HG03571 (cell line): ENCODE data around the gene JCAD.
"Not testable (repeated sequence)": the region's sequence is repeated elsewhere in the genome, so short reads cannot be mapped to it uniquely, and the experiment has no call there.

Experiments
- ATAC-seq: cut with Tn5 transposase; IDR thresholded peaks from one replicate; pipeline ENCODE4 v1.9.1; 2021; ENCODE audit not compliant: unreplicated experiment

JCAD gene, protein sequence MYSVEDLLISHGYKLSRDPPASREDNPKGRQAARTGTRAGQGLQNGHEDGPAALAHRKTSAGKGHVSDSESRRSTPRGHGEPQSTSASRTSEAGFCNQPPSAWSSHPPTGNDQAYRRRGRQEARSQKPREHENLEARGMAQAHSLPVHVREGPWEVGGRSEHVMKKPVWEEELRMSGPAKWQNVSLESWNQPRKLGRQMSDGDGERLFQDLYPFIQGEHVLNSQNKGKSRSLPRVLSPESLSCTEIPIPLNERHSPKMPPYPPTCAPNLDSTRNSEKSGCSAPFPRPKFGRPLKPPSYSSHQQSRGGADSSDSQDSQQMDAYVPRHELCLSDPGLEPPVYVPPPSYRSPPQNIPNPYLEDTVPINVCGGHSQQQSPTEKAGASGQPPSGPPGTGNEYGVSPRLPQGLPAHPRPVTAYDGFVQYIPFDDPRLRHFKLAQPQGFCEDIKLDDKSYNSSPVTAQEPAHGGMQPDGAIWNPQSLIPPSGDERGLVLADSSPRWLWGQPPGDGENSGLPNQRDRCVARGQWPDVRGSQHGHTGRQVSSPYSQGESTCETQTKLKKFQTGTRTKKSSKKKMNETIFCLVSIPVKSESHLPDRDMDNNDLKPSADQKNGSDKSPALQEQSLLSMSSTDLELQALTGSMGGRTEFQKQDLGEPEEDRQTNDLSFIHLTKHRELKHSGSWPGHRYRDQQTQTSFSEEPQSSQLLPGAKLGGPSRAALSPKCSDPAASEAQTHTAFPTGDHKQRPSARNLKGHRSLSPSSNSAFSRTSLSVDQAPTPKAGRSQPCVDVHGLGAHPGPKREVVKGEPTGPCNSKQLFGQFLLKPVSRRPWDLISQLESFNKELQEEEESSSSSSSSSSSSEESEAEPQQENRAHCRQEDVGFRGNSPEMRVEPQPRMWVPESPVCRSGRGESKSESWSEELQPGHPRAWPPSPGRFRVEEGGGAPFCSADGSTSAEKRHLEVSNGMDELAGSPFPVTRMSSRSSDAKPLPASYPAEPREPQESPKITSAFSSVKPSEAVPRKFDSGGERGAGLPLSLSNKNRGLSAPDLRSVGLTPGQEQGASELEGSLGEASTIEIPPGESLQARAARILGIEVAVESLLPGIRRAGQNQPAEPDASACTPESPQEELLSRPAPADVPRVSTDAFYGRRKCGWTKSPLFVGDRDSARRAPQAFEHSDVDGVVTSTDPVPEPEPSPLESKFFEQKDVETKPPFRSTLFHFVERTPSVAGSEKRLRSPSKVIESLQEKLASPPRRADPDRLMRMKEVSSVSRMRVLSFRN (N-terminal part only)

DNA sequence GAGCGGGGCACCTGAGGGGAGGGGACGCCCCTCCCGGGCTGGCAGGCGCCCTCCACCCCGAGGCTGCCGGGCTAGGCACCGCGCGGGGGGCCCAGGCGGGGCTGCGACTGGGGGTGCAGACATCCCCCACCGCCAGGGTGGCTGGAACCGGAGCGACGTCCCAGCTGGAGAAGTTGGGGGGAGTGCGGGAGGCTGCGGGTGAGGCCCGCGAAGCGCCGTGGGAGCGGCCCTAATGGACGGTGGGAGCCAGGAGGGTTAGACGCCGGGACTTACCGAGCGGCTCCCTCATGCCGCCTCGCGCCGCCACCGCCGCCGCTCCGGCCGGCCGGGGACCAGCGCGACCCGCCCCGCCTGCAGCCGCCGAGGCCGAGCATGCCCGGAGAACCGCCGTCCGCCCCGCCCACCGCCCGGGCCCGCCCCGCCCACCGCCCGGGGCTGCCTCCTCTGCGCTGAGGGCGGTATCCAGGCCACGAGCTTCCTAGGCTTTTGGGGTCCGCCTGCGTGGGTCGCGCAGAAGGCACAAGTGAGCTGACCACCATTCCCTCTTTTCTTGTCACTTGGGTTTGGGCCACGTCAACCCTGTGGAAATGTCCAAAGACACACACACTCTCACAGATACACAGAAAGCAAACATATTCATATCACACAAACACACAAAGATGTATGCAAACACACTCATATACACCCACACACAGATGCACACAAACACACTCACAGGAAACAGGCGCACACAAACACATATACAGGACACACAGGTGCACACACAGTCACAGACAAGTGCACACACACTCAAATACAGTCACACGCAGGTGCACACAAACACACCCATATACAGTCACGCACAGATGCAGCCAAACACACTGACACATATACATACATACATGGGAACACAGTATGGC is at the start of gene JCAD:
JCAD (minus strand) TSS at position 378 of the 899 bp plus-strand sequence. CDS start 11,774 bp downstream, outside the sequence.
- no peak for ATAC-seq

DNA sequence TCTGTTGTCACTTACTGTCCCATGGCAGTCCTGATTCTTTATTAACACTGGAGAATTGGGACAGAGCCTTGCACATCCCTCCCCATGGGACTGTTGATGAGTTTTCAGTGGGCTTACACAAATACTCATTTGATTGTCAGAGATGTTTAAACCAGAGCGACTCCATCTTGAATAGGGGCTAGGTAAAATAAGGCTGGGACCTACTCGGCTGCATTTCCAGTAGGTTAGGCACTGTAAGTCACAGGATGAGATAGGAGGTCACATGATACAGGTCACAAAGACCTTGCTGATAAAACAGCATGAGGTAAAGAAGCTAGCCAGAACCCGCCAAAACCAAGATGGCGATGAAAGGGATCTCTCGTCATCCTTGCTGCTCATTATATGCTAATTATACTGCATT is 47.6 kb upstream of the JCAD start:
- no peak for ATAC-seq

DNA sequence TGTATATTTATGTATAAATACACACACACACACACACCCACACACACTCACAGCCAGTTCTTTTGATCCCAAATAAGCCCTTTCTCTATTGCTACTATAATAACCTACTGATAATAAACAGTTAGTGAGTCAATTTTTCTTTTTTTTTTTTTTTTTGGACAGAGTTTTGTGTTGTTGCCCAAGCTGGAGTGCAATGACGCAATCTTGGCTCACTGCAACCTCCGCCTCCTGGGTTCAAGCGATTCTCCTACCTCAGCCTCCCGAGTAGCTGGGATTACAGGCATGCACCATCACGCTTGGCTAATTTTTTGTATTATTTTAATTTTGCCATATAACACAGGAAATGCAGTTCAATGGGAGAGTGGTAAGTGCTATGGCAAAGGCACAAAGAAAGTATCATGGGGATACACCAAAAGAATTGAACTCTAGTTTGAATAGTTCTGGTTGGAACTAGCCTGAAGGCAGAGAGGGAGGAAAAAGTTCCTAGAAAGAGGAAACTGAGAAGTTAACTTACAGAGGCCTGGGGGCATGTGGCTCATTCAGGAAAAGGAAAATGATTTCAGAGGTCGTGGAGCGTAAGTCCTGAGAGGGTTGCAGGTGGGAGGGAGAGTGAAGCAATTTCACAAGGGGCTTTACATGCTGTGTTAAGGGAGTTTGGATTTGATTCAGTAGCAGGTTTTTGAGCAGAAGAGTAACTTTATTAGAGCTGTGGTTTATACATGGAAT is 44.4 kb upstream of the JCAD start:
- no peak for ATAC-seq

DNA sequence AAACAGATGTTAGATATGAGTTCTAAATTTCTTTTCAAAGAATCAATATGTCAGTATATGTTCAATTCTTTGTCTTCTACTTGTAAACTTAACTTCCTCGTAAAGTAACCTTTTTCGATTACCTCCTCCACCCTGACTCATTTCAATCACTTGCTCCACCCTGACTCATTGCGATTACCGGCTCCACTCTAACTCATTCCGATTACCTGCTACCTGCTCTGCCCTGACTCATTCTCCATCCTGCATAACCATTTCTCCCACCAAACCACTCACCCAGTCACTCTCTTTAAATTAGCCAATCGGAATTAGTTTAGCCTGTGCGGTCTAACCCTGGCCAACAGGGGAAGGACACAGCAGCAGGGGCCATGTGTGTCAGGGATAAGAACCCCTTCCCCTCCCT is 40.3 kb upstream of the JCAD start:
- not testable (repeated sequence) for ATAC-seq

DNA sequence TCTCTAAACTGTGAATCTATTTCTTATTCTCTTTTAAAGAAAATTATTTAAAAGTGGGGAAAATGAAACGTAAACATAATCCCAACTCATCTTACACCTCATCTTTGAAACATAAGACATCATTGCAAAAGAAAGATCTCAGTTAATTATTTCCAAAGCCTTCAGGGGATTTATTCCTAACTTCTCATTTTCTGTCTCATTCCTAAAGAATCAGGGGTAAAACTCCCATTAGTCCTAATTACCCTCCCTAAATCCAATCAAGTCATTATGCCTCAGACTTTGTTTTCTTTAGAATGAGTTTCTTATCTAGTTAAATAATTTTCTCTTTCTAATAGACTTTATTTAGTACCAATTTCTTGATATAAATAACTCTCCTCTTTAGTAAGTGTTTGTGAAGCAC is 39.7 kb upstream of the JCAD start:
- ATAC-seq: no peak

DNA sequence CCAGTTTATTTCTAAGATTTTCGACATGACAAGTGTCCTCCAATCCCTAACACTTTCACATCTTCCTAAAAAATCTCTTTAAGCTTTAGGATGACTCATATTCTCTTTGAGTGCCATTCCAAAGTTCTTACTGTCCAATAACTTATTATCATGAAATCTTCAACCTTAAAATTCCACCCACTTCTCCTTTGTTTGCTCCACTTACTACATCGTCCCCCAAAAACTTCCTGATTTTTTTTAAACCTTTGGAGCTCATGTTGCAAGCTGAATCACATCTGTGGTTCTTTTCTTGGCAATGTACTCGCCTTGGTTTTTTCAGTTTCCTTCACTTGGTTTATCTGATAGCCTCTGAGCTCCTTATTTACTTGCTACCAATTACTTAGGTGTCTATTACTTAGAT is 39.2 kb upstream of the JCAD start:
- no peak for ATAC-seq

DNA sequence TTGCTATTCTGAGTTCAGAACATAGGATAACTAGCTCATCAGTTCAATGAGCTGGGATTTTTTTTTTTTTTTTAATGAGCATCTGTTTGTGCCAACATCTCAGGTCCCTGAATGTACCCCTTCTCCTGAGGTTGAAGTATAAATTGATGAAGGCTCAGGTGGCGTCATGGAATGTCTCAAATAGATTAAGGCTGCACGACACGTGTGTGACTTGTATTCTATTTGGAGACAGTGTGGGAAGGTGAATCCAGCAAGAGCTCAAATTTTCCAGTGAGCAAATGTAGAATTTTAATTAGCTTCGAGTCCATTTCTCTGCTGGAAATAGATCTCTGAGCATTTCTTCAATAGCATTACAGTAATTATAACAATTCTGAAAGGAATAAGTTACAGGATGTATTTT is 37.2 kb upstream of the JCAD start:
- ATAC-seq: no peak

DNA sequence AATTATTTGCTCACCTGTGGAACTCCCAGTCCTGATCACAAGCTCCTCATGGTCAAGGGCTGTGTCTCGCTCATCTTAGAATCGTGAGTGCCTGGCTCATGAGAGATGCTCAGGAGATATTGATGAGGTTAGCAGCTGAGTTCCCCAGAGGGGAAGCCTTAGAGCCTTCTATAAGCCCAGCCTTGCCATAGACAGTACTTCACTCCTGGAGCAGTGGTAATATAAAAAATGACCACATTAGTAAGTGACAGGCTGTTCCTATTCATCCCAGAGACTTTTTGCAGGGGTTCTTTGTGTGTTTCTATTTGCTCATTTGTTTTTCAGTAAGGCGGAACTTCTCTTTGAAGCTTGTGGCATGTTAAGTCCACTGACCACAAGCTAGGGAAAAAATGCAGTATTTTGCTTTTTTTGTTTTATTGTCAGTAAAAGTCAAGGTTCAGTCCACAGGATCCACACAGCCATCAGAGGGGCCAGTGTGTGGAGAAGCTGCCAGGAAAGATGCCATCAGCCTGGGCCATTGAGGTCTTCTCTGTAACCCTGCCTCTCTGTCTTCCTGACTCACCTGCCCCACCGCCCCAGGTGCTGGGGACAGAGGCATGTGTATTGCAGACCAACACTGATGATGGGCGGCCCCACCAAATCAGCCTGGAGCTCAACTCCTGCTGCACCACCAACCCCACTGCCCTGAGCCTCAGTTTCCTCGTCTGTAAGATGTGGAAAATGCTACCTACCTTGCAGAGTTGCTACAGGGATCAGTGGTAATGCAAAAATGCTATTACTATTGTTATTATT is 36.4 kb upstream of the JCAD start:
- ATAC-seq: no peak

DNA sequence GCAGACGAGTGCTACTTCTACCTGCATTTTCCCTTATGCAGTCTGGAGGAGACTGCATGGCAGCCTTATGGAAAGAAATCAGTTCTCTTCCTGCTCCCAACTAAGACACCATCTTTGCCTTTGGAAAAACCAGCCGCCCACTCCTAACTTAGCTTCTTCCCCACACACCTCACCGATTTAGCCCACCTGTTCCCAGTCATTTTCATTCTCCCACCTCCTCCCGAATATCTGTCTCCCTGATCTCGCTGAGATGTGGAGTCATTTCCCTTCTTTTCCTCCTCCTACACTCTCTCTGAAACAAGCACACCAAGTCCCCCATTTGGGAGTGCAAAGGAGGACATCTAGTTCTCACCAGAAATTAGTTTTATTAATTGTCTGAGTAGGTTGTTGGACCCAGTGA is 35.2 kb upstream of the JCAD start:
- no peak for ATAC-seq

DNA sequence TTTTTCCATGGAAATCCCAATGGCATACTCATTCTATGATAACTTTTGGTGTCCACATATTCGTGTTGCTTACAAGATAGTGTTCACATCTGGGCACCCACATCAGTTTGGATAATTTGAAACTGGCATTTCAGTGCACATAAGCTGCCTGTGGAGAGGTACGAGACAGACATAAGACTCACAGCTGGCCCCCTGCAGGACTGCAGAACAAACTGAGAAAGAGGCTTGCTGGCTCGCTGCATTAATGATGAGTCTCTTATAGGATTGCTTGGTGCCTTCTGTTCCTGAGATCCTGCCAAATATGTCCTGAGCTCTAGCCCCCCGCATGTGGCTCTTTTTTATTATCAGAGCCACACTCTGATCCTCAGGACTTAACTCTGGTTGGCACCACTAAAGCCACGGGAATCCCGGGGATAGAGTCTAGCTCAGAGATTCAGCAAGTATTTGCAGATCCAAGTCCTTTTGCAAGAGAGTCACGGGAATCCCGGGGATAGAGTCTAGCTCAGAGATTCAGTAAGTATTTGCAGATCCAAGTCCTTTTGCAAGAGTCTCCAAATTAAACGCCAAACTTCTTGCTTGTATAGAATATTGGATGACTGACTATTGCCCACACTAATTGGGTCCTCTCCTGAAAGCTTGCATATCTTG is 34.0 kb upstream of the JCAD start:
- ATAC-seq: no peak

DNA sequence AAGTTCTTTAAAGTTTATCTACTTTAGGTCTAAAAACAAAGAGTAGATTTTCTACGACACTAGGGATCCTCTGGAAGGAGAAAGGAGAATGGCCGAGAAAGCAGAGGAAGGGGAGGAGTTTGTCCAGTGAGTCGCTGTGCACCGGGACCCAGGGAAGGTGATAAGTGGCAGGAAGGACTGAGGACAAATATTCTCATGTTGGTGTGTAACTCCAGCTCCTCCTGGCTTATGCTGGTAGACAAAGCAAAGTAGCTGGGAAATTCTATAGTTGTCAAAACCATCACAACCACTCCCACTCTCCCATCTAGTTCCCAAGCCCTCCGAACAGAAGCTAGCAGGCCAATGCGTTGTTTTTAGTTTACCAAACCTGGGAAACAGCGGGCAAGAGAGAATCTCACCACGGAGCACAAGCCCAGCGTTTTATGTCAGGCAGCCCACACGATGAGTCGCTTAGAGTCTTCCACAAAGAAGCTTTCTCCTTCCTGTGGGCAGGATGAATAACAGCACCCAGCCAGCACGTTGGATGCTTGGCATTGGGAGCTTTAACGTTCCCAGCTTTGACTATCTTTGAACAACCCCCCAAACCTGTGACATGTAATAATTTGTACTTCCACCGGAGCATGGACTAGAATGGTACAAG is 32.9 kb upstream of the JCAD start:
- ATAC-seq: no peak

DNA sequence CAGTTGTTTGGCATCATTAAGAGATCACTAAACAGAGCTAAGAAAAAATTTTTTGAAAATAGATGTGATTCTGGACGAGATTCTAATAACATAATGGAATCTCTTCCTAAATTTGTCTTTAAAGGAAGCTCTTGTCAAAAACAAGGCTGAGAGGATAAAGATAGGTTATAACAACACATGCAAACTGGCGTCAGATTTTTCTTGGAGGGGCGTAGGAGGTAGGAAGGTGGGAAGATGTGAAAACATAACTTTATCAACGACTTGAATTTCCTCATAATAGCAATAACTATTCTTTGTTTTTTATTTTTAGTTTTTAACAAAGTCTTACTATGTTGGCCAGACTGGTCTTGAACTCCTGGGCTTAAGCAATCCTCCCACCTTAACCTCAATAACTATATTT is 31.8 kb upstream of the JCAD start:
- no peak for ATAC-seq

DNA sequence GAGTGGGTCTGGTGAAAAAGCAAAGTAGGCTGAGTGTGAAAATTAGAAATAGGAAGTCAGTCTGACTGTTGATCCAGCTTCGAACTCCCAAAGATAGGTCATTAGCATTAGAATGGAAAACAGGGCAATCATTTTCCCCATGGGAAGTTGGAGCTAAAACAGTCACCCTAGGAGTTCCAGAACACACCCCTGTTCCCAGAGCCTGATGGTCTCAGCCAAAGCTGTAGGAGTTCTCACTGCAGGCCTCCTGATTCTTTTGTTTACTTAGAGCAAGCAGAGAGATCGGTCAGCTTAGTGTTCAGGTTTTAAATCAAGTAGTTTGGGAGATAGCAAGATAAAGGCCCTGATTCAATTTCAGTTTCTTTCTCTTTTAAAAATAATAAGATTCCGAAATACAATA is 28.8 kb upstream of the JCAD start:
- ATAC-seq: no peak

DNA sequence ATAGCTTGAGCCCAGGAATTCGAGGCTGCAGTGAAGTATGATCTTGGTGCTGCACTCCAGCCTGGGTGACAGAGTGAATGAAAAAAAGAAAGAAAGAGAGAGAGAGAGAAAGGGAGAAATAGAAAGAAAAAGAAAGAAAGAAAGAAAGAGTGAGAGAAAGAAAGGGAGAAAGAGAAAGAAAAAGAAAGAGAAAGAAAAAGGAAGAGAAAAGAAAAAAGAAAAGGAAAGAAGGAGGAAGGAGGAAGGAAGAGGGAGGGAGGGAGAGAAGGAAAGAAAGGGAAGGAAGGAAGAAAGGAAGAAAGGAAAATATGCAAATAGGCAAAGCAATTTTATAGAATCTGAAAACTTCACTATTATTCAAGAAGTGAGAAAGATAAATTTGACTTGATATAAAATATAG is 24.5 kb upstream of the JCAD start:
- no peak for ATAC-seq

DNA sequence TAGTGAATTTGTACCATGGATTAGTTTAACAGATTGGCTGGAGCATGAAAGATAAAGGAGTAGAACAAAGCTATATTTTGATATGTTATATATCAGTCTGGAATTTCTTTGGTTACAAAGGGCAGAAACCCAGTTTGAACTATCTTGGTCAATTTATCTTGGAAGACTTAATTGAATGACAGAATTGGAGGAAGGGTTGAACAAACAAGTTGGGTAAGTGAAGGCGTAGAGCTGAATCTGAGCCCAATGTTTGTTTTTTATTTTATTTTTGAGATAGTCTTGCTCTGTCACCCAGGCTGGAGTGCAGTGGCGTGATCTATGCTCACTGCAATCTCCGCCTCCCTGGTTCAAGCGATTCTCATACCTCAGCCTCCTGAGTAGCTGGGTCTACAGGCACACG is 21.8 kb upstream of the JCAD start:
- ATAC-seq: no peak

DNA sequence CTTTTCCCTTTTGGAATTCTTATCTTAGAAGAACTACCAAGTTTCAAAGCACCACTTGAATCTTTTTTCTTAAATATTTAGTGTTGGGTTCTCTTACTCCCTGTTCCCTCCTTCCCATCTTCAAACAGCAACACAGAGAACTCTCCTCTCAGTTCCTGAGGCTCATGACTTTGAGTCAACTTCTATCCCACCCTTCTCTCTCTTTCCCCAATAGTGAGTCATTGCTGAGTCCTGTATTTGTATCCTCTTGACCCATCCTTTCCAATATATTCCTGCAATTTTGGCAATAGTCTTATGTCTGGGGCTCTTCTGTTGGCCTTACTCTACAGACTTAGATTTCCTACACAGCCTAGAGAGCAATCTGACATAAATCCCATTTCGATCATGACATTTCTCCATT is 20.8 kb upstream of the JCAD start:
- no peak for ATAC-seq

DNA sequence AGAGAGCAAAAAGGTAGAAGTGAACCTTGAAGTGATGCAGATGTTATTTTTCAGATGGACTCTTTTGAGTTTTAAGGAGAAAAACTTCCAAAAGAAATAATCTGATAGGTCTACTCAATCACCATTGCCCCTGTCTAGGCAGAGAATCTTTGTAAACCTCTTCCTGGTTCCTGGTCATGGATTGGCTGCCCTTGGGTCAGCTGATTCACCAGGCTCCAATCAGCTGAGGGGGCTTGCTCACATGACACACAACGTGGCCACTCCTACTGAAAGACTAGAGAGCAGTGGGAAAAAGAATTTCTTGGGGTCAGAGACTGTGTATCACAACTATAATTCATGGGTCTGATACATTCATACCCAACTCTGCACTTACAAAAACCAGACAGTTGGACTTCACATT is 20.0 kb upstream of the JCAD start:
- no peak for ATAC-seq

DNA sequence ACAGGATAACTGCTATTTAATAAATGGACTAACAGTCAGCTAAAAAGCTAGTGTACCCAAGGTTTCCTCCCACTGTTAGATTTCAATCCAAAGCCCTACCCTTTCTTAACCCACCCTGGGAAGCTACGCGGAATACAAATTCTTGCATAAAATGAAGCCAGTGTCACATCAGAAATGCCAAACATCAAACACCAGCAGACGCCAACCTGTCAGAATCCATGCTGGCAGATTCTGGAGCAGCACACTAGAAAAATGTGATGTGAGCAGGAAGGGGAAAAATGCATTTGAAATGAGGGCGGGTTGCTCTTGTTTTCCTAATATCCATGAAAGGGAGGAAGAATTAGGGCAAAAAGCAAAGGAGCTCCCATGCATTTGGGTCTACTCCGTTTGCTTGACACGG is 16.1 kb upstream of the JCAD start:
- no peak for ATAC-seq
